ENCODE measurements around the gene CREB3L2. TPM values are rescaled to one million over a fixed set of nuclear protein-coding genes. Genes with fewer than 3 reads are reported as not detected.

Gene CREB3L2
- total and polyA plus RNA-seq, 4 donors = 7.4 to 89.1 (median 44.0) TPM

- Histone ChIP-seq H3K9me3 (ENCODE audit: control insufficient read depth in 4 of 4, insufficient read depth in 3 of 4, low read length in 3 of 4) (no peaks in the 10 kb centered on the region), H3K4me1 (ENCODE audit: control insufficient read depth in 5 of 5, insufficient read depth in 5 of 5, low read length in 5 of 5) (peaks cover 0 to 5% (median 0%) of the 10 kb centered on the region in 5 donors), H3K4me3 (no peak overlapping the region), H3K27ac (ENCODE audit: low read depth in 1 of 2, low read length in 1 of 2) (no peak overlapping the region), H3K36me3 (ENCODE audit: control insufficient read depth in 4 of 4, insufficient read depth in 4 of 4, low read length in 4 of 4) (peaks cover 0 to 4% (median 0%) of the 10 kb centered on the region in 4 donors), H3K9ac (ENCODE audit: insufficient read depth in 1 of 2, low read length in 2 of 2) (no peak overlapping the region), H3K27me3 (ENCODE audit: control insufficient read depth in 3 of 3, insufficient read depth in 3 of 3, low read length in 2 of 3) (no peaks in the 10 kb centered on the region)
- WGBS, 2 donors = 64 to 68% methylated on average over 2 of the region's 2 CpGs
- DNase-seq (no peak), ATAC-seq (ENCODE audit: insufficient read depth, low FRiP score) (no peak)
- no peak for TF ChIP-seq CTCF (IDR thresholded peaks at IDR 0.05; ENCODE audit: control extremely low read depth, extremely low read depth)
These were observed 4.2 kb upstream of the CREB3L2 start for GRCh38 chr7:138006106-138006505.

GRCh38 chr7:138004936-138005335, 3.0 kb upstream of the CREB3L2 start:
- WGBS, 2 donors = 64 to 69% methylated on average over 4 of the region's 4 CpGs

GRCh38 chr7:138004046-138004445, 2.2 kb upstream of the CREB3L2 start:
- 77 to 79% methylated on average over 4 of the region's 4 CpGs for WGBS, 2 donors
- Histone ChIP-seq H3K9me3 (ENCODE audit: control insufficient read depth in 4 of 4, insufficient read depth in 3 of 4, low read length in 3 of 4) (no peaks in the 10 kb centered on the region), H3K27ac (ENCODE audit: low read depth in 1 of 2, low read length in 1 of 2) (no peak overlapping the region), H3K36me3 (ENCODE audit: control insufficient read depth in 4 of 4, insufficient read depth in 4 of 4, low read length in 4 of 4) (peaks cover 0 to 4% (median 0%) of the 10 kb centered on the region in 4 donors), H3K4me1 (ENCODE audit: control insufficient read depth in 5 of 5, insufficient read depth in 5 of 5, low read length in 5 of 5) (peaks cover 0 to 19% (median 6%) of the 10 kb centered on the region in 5 donors), H3K9ac (ENCODE audit: insufficient read depth in 1 of 2, low read length in 2 of 2) (no peak overlapping the region), H3K4me3 (no peak overlapping the region), H3K27me3 (ENCODE audit: control insufficient read depth in 3 of 3, insufficient read depth in 3 of 3, low read length in 2 of 3) (no peaks in the 10 kb centered on the region)
- no peak for ATAC-seq (ENCODE audit: insufficient read depth, low FRiP score)
- TF ChIP-seq CTCF (IDR thresholded peaks at IDR 0.05; ENCODE audit: control extremely low read depth, extremely low read depth) = no peak
- no peak for DNase-seq

More at GRCh38 chr7:138004936-138005335, 3.0 kb upstream of the CREB3L2 start:
- no peak for ATAC-seq (ENCODE audit: insufficient read depth, low FRiP score)
- Histone ChIP-seq H3K4me1 (ENCODE audit: control insufficient read depth in 5 of 5, insufficient read depth in 5 of 5, low read length in 5 of 5) (peaks cover 0 to 10% (median 3%) of the 10 kb centered on the region in 5 donors), H3K27me3 (ENCODE audit: control insufficient read depth in 3 of 3, insufficient read depth in 3 of 3, low read length in 2 of 3) (no peaks in the 10 kb centered on the region), H3K27ac (ENCODE audit: low read depth in 1 of 2, low read length in 1 of 2) (no peak overlapping the region), H3K4me3 (no peak overlapping the region), H3K36me3 (ENCODE audit: control insufficient read depth in 4 of 4, insufficient read depth in 4 of 4, low read length in 4 of 4) (peaks cover 0 to 4% (median 0%) of the 10 kb centered on the region in 4 donors), H3K9ac (ENCODE audit: insufficient read depth in 1 of 2, low read length in 2 of 2) (no peak overlapping the region), H3K9me3 (ENCODE audit: control insufficient read depth in 4 of 4, insufficient read depth in 3 of 4, low read length in 3 of 4) (no peaks in the 10 kb centered on the region)
- no peak for DNase-seq
- TF ChIP-seq CTCF (IDR thresholded peaks at IDR 0.05; ENCODE audit: control extremely low read depth, extremely low read depth) = no peak

- 54 to 62% methylated on average over 6 of the region's 6 CpGs for WGBS, 2 donors
- Histone ChIP-seq H3K9me3 (ENCODE audit: control insufficient read depth in 4 of 4, insufficient read depth in 3 of 4, low read length in 3 of 4) (no peaks in the 10 kb centered on the region), H3K9ac (ENCODE audit: insufficient read depth in 1 of 2, low read length in 2 of 2) (no peak overlapping the region)
These were observed 923 bp upstream of the CREB3L2 start for GRCh38 chr7:138002828-138003189.

More at GRCh38 chr7:138002828-138003189, 923 bp upstream of the CREB3L2 start:
- TF ChIP-seq CTCF (IDR thresholded peaks at IDR 0.05; ENCODE audit: control extremely low read depth, extremely low read depth) = no peak
- no peaks in the 10 kb centered on the region for H3K27me3 ChIP-seq (ENCODE audit: control insufficient read depth in 3 of 3, insufficient read depth in 3 of 3, low read length in 2 of 3)
- peak overlapping the region in 1 of 2 donors; percentile 15 for H3K27ac ChIP-seq (ENCODE audit: low read depth in 1 of 2, low read length in 1 of 2)
- H3K36me3 ChIP-seq (ENCODE audit: control insufficient read depth in 4 of 4, insufficient read depth in 4 of 4, low read length in 4 of 4) = peaks cover 0 to 4% (median 0%) of the 10 kb centered on the region in 4 donors
- H3K4me1 ChIP-seq (ENCODE audit: control insufficient read depth in 5 of 5, insufficient read depth in 5 of 5, low read length in 5 of 5) = peaks cover 0 to 22% (median 6%) of the 10 kb centered on the region in 5 donors
- DNase-seq (no peak), ATAC-seq (ENCODE audit: insufficient read depth, low FRiP score) (no peak)
- H3K4me3 ChIP-seq = no peak overlapping the region
